T-helper 2 cell (primary cell): ENCODE measurements around the gene ANKS4B.
"Not testable (repeated sequence)": the region's sequence is repeated elsewhere in the genome, so short reads cannot be mapped to it uniquely, and the experiment has no call there.

Source experiments
- DNase-seq, 5 experiments: peaks; one replicate each; pipeline versions ENCODE4 v3.0.0 to v3.0.0-alpha.2; 2012 to 2022
- total RNA-seq, 2 donors: gene quantifications; one replicate each; lab custom pipeline; 2026; lab: John Stamatoyannopoulos, UW

Gene ANKS4B
- total RNA-seq = 0 reads per million in 2 donors

- no peak for DNase-seq
These were observed at the start of gene ANKS4B for GRCh38 chr16:21233521-21234150. ANKS4B (plus strand) TSS chr16:21233699; CDS start chr16:21233738, 39 bp downstream.

GRCh38 chr16:21183995-21184394 is 49.5 kb upstream of the ANKS4B start:
- DNase-seq = no peak

- DNase-seq = peak in 1 of 5 experiments; percentile 14
These were observed 48.7 kb upstream of the ANKS4B start for GRCh38 chr16:21184834-21185233.

- DNase-seq = no peak
These were observed 47.7 kb upstream of the ANKS4B start for GRCh38 chr16:21185659-21186325.

- DNase-seq = no peak
These were observed 47.2 kb upstream of the ANKS4B start for GRCh38 chr16:21186326-21186691.

GRCh38 chr16:21189311-21189710 is 44.2 kb upstream of the ANKS4B start:
- DNase-seq = no peak

- no peak for DNase-seq
These were observed 43.5 kb upstream of the ANKS4B start for GRCh38 chr16:21190013-21190412.

- no peak for DNase-seq
These were observed 42.9 kb upstream of the ANKS4B start for GRCh38 chr16:21190599-21190998.

- DNase-seq = no peak
These were observed 40.5 kb upstream of the ANKS4B start for GRCh38 chr16:21192991-21193390.

GRCh38 chr16:21194771-21195301 is 38.7 kb upstream of the ANKS4B start:
- DNase-seq = no peak

- DNase-seq = not testable (repeated sequence)
These were observed 38.2 kb upstream of the ANKS4B start for GRCh38 chr16:21195330-21195729.

GRCh38 chr16:21197112-21197511 is 36.4 kb upstream of the ANKS4B start:
- no peak for DNase-seq

- DNase-seq = no peak
These were observed 35.9 kb upstream of the ANKS4B start for GRCh38 chr16:21197621-21198020.

- no peak for DNase-seq
These were observed 33.8 kb upstream of the ANKS4B start for GRCh38 chr16:21199607-21200218.

- no peak for DNase-seq
These were observed 30.2 kb upstream of the ANKS4B start for GRCh38 chr16:21203155-21203797.

GRCh38 chr16:21205303-21205702 is 28.2 kb upstream of the ANKS4B start:
- no peak for DNase-seq

- DNase-seq = no peak
These were observed 26.9 kb upstream of the ANKS4B start for GRCh38 chr16:21206550-21206949.

- no peak for DNase-seq
These were observed 24.9 kb upstream of the ANKS4B start for GRCh38 chr16:21208446-21209230.

- DNase-seq = no peak
These were observed 22.0 kb upstream of the ANKS4B start, which contains the start of gene ZP2 for GRCh38 chr16:21211486-21211885. ZP2 (minus strand) TSS chr16:21211574; CDS start chr16:21211547, 27 bp downstream.

- DNase-seq = no peak
These were observed 19.4 kb upstream of the ANKS4B start for GRCh38 chr16:21214086-21214485.

GRCh38 chr16:21217121-21217520 is 16.4 kb upstream of the ANKS4B start:
- DNase-seq = no peak

- no peak for DNase-seq
These were observed 15.3 kb upstream of the ANKS4B start for GRCh38 chr16:21218153-21218552.
